Measurements from ENCODE around the gene B3GALT4. TPM values are rescaled to one million over a fixed set of nuclear protein-coding genes. Genes with fewer than 3 reads are reported as not detected.
A peak's percentile ranks its signal among the peaks of the same experiment; 100 is the strongest.
"Not testable (repeated sequence)": the region's sequence is repeated elsewhere in the genome, so short reads cannot be mapped to it uniquely, and the experiment has no call there.

B3GALT4 gene
- total RNA-seq, 2 donors from 2014 or later = 7.5 to 9.8 TPM

- intact Hi-C loops (cut with DNase I) = no loop called here
- no peak for ATAC-seq
- DNase-seq = no peak
Measured at GRCh38 chr6:33264015-33264414, 12.9 kb upstream of the B3GALT4 start.

GRCh38 chr6:33271117-33271467 is 5.8 kb upstream of the B3GALT4 start:
- intact Hi-C loops (cut with DNase I) = no loop called here
- DNase-seq (no peak), ATAC-seq (peak; percentile 10 to 11)

GRCh38 chr6:33271468-33272274 is 5.3 kb upstream of the B3GALT4 start, which contains the start of the genes RPS18 and VPS52:
Gene RPS18, plus strand, starts transcription at chr6:33272075. Its CDS starts 45 bp downstream, at chr6:33272120.
Gene VPS52, minus strand, starts transcription at chr6:33271876. Its CDS starts 201 bp downstream, at chr6:33271675.
- intact Hi-C loops (cut with DNase I) = no loop called here
- peak; percentile 96 to 97 for ATAC-seq
- DNase-seq = peak; percentile 94

- DNase-seq (no peak), ATAC-seq (peak; percentile 3 to 15)
- intact Hi-C loops (cut with DNase I) = no loop called here
Measured at GRCh38 chr6:33272275-33273128, 4.4 kb upstream of the B3GALT4 start.

- ATAC-seq (no peak), DNase-seq (no peak)
- intact Hi-C loops (cut with DNase I) = no loop called here
Measured at GRCh38 chr6:33273129-33273923, 3.6 kb upstream of the B3GALT4 start.

- intact Hi-C loops (cut with DNase I) = no loop called here
- ATAC-seq (no peak), DNase-seq (no peak)
Measured at GRCh38 chr6:33273924-33274902, 2.7 kb upstream of the B3GALT4 start.

- ATAC-seq; DNase-seq; intact Hi-C loops (cut with DNase I): not testable (repeated sequence)
Measured at GRCh38 chr6:33275795-33276580, 935 bp upstream of the B3GALT4 start.

- no peak for DNase-seq
- intact Hi-C loops (cut with DNase I) = no loop called here
- ATAC-seq = no peak
Measured at GRCh38 chr6:33276581-33276863, 401 bp upstream of the B3GALT4 start.

GRCh38 chr6:33277663-33278391 is 904 bp downstream of the B3GALT4 start:
- DNase-seq (no peak), ATAC-seq (peak; percentile 1 to 2)
- intact Hi-C loops (cut with DNase I) = no loop called here

- intact Hi-C loops (cut with DNase I) = no loop called here
- no peak for ATAC-seq
- DNase-seq = no peak
Measured at GRCh38 chr6:33278392-33278741, 1.4 kb downstream of the B3GALT4 start.

GRCh38 chr6:33278810-33279209 is 1.9 kb downstream of the B3GALT4 start:
- DNase-seq = no peak
- no peak for ATAC-seq
- intact Hi-C loops (cut with DNase I) = no loop called here

GRCh38 chr6:33279257-33279695 is 2.4 kb downstream of the B3GALT4 start:
- intact Hi-C loops (cut with DNase I) = no loop called here

GRCh38 chr6:33279971-33280511 is 3.1 kb downstream of the B3GALT4 start:
- ATAC-seq (no peak), DNase-seq (no peak)
- intact Hi-C loops (cut with DNase I) = no loop called here

More at GRCh38 chr6:33279257-33279695, 2.4 kb downstream of the B3GALT4 start:
- no peak for ATAC-seq
- no peak for DNase-seq

GRCh38 chr6:33280539-33280938 is 3.6 kb downstream of the B3GALT4 start:
- ATAC-seq = no peak
- intact Hi-C loops (cut with DNase I) = no loop called here
- DNase-seq = no peak

GRCh38 chr6:33285214-33285613 is 8.3 kb downstream of the B3GALT4 start:
- intact Hi-C loops (cut with DNase I); DNase-seq; ATAC-seq: not testable (repeated sequence)
